H1 (cell line): Measurements from ENCODE around the gene HAVCR2. TPM values are rescaled to one million over a fixed set of nuclear protein-coding genes. Genes with fewer than 3 reads are reported as not detected.
"Not testable (repeated sequence)": the region's sequence is repeated elsewhere in the genome, so short reads cannot be mapped to it uniquely, and the experiment has no call there.

Experiments
- CTCF ChIA-PET: fragments of 300-600 bp; sonication (Branson Sonifier 250); formaldehyde crosslinking; loops from one replicate; lab custom pipeline; 2021; ENCODE audit not compliant: partially characterized antibody; lab: Charles Lee
- POLR2A ChIA-PET: fragments of 300-600 bp; sonication (Branson Sonifier 250); formaldehyde crosslinking; loops from one replicate; lab custom pipeline; 2021; ENCODE audit warnings: inconsistent platforms; ENCODE audit not compliant: partially characterized antibody; lab: Charles Lee
- DNase-seq, 2 experiments: peaks; one replicate each; pipeline versions ENCODE4 v3.0.0 to v3.0.0-alpha.2; 2010 to 2022; ENCODE audit warnings: low spot score in 2 of 2, low read depth in 1 of 2, mixed read lengths in 1 of 2
- FAIRE-seq: peaks from 2 replicates; lab custom pipeline; 2011; peaks lifted over from hg19 to GRCh38; lab: Jason Lieb, UNC
- H2AFZ ChIP-seq: 2 replicates; pipeline ENCODE4 v1.8.1; 2012; ENCODE audit warnings: low read length, inconsistent platforms
- H2AK5ac ChIP-seq: 2 replicates; pipeline ENCODE4 v1.6.1; 2013; ENCODE audit warnings: low read depth, low read length
- H2BK120ac ChIP-seq: replicated peaks from 2 replicates; pipeline ENCODE3; 2013; ENCODE audit warnings: low read depth, low read length, inconsistent platforms
- H2BK12ac ChIP-seq: 2 replicates; pipeline ENCODE4 v1.6.1; 2013; ENCODE audit warnings: low read depth, low read length
- H2BK15ac ChIP-seq: 2 replicates; pipeline ENCODE4 v1.6.1; 2013; ENCODE audit warnings: low read length
- H2BK20ac ChIP-seq: 2 replicates; pipeline ENCODE4 v1.6.1; 2013; ENCODE audit warnings: low read length
- H2BK5ac ChIP-seq: 2 replicates; pipeline ENCODE4 v1.6.1; 2013; ENCODE audit warnings: low read depth, low read length
- H3K14ac ChIP-seq: 2 replicates; pipeline ENCODE4 v1.6.1; 2013; ENCODE audit warnings: inconsistent platforms; ENCODE audit not compliant: insufficient read length
- H3K18ac ChIP-seq: 2 replicates; pipeline ENCODE4 v1.6.1; 2013; ENCODE audit warnings: low read length; ENCODE audit errors: extremely low read depth
- H3K23ac ChIP-seq: 2 replicates; pipeline ENCODE4 v1.6.1; 2013; ENCODE audit warnings: inconsistent platforms; ENCODE audit not compliant: insufficient read length
- H3K23me2 ChIP-seq: 2 replicates; pipeline ENCODE4 v1.6.1; 2013; ENCODE audit warnings: low read depth, low read length
- H3K27ac ChIP-seq: 2 replicates; pipeline ENCODE4 v1.6.1; 2011; ENCODE audit warnings: low read depth, low read length, inconsistent platforms
- H3K27me3 ChIP-seq, 4 experiments: replicated peaks in 1 of 4; 1 replicate in 1 of 4; 2 replicates in 3 of 4; pipeline versions ENCODE4 v1.6.1 to v1.8.1; 2011 to 2013; ENCODE audit warnings: low read length in 3 of 4, mild to moderate bottlenecking in 3 of 4, inconsistent platforms in 2 of 4, mixed read lengths in 2 of 4, moderate library complexity in 1 of 4; ENCODE audit not compliant: control insufficient read depth in 3 of 4, insufficient read depth in 3 of 4; ENCODE audit errors: extremely low read depth in 1 of 4
- H3K36me3 ChIP-seq, 4 experiments: 2 replicates each; pipeline versions ENCODE4 v1.6.1 to v1.8.1; 2011 to 2013; ENCODE audit warnings: mild to moderate bottlenecking in 4 of 4, low read length in 3 of 4, moderate library complexity in 2 of 4, control low read depth in 1 of 4, inconsistent platforms in 1 of 4; ENCODE audit not compliant: insufficient read depth in 4 of 4, control insufficient read depth in 2 of 4
- H3K4ac ChIP-seq: replicated peaks from 2 replicates; pipeline ENCODE3; 2013; ENCODE audit warnings: low read length, low read depth, mixed read lengths, inconsistent platforms; ENCODE audit not compliant: insufficient read length
- H3K4me1 ChIP-seq, 4 experiments: replicated peaks in 1 of 4; 1 replicate in 1 of 4; 2 replicates in 3 of 4; pipeline versions ENCODE4 v1.6.1 to v1.8.1; 2011 to 2013; ENCODE audit warnings: low read length in 3 of 4, inconsistent platforms in 2 of 4, mixed read lengths in 1 of 4; ENCODE audit not compliant: insufficient read depth in 4 of 4, control insufficient read depth in 3 of 4
- H3K4me2 ChIP-seq, 2 experiments: 2 replicates each; pipeline versions ENCODE4 v1.6.1 to v1.8.1; 2011 to 2013; ENCODE audit warnings: low read depth in 2 of 2, low read length in 2 of 2, control low read depth in 1 of 2, inconsistent platforms in 1 of 2, mild to moderate bottlenecking in 1 of 2; ENCODE audit not compliant: insufficient read depth in 1 of 2
- H3K4me3 ChIP-seq, 4 experiments: fragments of 200-600, 300-600 bp in 1 of 4; sonication (generic), shearing (Covaris generic), sonication (Bioruptor Twin) in 1 of 4; 2 replicates each; pipeline versions ENCODE4 v1.5.1 to v1.8.1; 2011 to 2016; ENCODE audit warnings: low read length in 4 of 4, low read depth in 3 of 4, control low read depth in 2 of 4, inconsistent platforms in 2 of 4, mild to moderate bottlenecking in 2 of 4, mixed read lengths in 1 of 4, moderate library complexity in 1 of 4; ENCODE audit not compliant: insufficient read depth in 2 of 4; ENCODE audit errors: extremely low read depth in 1 of 4
- H3K56ac ChIP-seq: replicated peaks from 2 replicates; pipeline ENCODE3; 2013; ENCODE audit warnings: low read depth, mild to moderate bottlenecking, mixed read lengths, low read length, inconsistent platforms; ENCODE audit not compliant: insufficient read length
- H3K79me1 ChIP-seq: 2 replicates; pipeline ENCODE4 v1.6.1; 2013; ENCODE audit warnings: low read depth, low read length, control low read depth
- H3K79me2 ChIP-seq, 2 experiments: 2 replicates each; pipeline versions ENCODE4 v1.6.1 to v1.8.1; 2012 to 2013; ENCODE audit warnings: low read length in 2 of 2, mild to moderate bottlenecking in 2 of 2, inconsistent platforms in 1 of 2; ENCODE audit not compliant: insufficient read depth in 2 of 2, control insufficient read depth in 1 of 2
- H3K9ac ChIP-seq, 4 experiments: replicated peaks in 1 of 4; 1 replicate in 1 of 4; 2 replicates in 3 of 4; pipeline versions ENCODE4 v1.6.1 to v1.8.1; 2011 to 2013; ENCODE audit warnings: low read depth in 3 of 4, low read length in 3 of 4, control low read depth in 2 of 4, mild to moderate bottlenecking in 2 of 4, moderate library complexity in 2 of 4, inconsistent platforms in 1 of 4; ENCODE audit errors: extremely low read depth in 1 of 4
- H3K9me3 ChIP-seq, 2 experiments: 2 replicates each; pipeline versions ENCODE4 v1.6.1 to v1.8.1; 2012 to 2013; ENCODE audit warnings: mild to moderate bottlenecking in 2 of 2, moderate library complexity in 2 of 2, control low read depth in 1 of 2, inconsistent platforms in 1 of 2, low read depth in 1 of 2, low read length in 1 of 2, mixed read lengths in 1 of 2; ENCODE audit not compliant: insufficient read depth in 2 of 2
- H4K20me1 ChIP-seq, 2 experiments: replicated peaks in 1 of 2; 2 replicates each; pipeline versions ENCODE3 to v1.8.1; 2011 to 2013; ENCODE audit warnings: inconsistent platforms in 2 of 2, low read length in 2 of 2, mild to moderate bottlenecking in 1 of 2; ENCODE audit not compliant: insufficient read depth in 2 of 2, control insufficient read depth in 1 of 2
- H4K5ac ChIP-seq: 2 replicates; pipeline ENCODE4 v1.6.1; 2013; ENCODE audit warnings: low read length, low read depth, mixed read lengths, inconsistent platforms; ENCODE audit not compliant: insufficient read length
- H4K8ac ChIP-seq: 2 replicates; pipeline ENCODE4 v1.8.0; 2013; ENCODE audit warnings: mild to moderate bottlenecking, moderate library complexity, low read length, inconsistent platforms; ENCODE audit not compliant: insufficient read depth; ENCODE audit errors: extremely low read depth
- H4K91ac ChIP-seq: replicated peaks from 2 replicates; pipeline ENCODE3; 2013; ENCODE audit warnings: low read length, mixed read lengths, inconsistent platforms; ENCODE audit not compliant: insufficient read length
- CTCF ChIP-seq, 3 experiments: IDR thresholded peaks; 1 replicate in 2 of 3; 2 replicates in 1 of 3; pipeline versions ENCODE4 v1.5.1 to v1.6.1; 2011; ENCODE audit warnings: low read length in 3 of 3, mild to moderate bottlenecking in 3 of 3, inconsistent platforms in 2 of 3, low read depth in 1 of 3, moderate library complexity in 1 of 3; ENCODE audit not compliant: insufficient read depth in 1 of 3; ENCODE audit errors: control extremely low read depth in 1 of 3
- E2F6 ChIP-seq: IDR thresholded peaks from 2 replicates; pipeline ENCODE4 v1.6.1; 2012; ENCODE audit warnings: inconsistent platforms
- SIN3A ChIP-seq, 2 experiments: IDR thresholded peaks in 1 of 2; conservative IDR thresholded peaks in 1 of 2; 2 replicates each; pipeline ENCODE4 v1.6.1; 2011 to 2012; ENCODE audit warnings: low read length in 2 of 2, improper control_type of control experiment in 1 of 2, low read depth in 1 of 2, mild to moderate bottlenecking in 1 of 2
- USF2 ChIP-seq: IDR thresholded peaks from 2 replicates; pipeline ENCODE4 v1.6.1; 2011; ENCODE audit warnings: low read length, improper control_type of control experiment
- WGBS, 2 experiments: shearing (Covaris generic) in 1 of 2; methylation state at CpG; one replicate each; pipeline versions ENCODE4 v1.1.6 to v1.1.7; 2013 to 2015; ENCODE audit warnings: low lambda C conversion rate in 2 of 2, mixed read lengths in 2 of 2, inconsistent platforms in 1 of 2, low coverage in 1 of 2, missing lambda C conversion rate in 1 of 2; ENCODE audit not compliant: insufficient replicate concordance in 2 of 2, insufficient coverage in 1 of 2, insufficient read length in 1 of 2; ENCODE audit errors: extremely low coverage in 1 of 2, missing lambda C conversion rate in 1 of 2; 5-methylcytosine and 5-hydroxymethylcytosine counted together
- polyA plus RNA-seq, 7 experiments: library from polyadenylated mRNA; depleted of rRNA in 3 of 7; stranded (reverse) in 5 of 7; unstranded in 2 of 7; fragments of >200 nt in 5 of 7; fragments of 200-250 nt in 2 of 7; gene quantifications; 1 replicate in 5 of 7; 2 replicates in 1 of 7; 4 replicates in 1 of 7; pipeline versions ENCODE4 v1.2.1 to v1.2.3, GENCODE V29; 2011 to 2013; ENCODE audit warnings: missing spikeins in 2 of 7, mixed read lengths in 2 of 7
- total RNA-seq: library from RNA; stranded (reverse); fragmentation: NEBNext Ultra II Directional; extraction: Animal tissue kit (Norgen Biotek cat#: 25700); gene quantifications from 2 replicates; pipeline ENCODE4 v1.2.1, GENCODE V29; 2021

The HAVCR2 gene
- total and polyA plus RNA-seq, 2 of the 8 experiments (the other 6 are each of a cell fraction or from before 2014, with no cell fraction given), result 0.03 TPM; not detected in 1

GRCh38 chr5:157057459-157058370 lies 51.1 kb downstream of the HAVCR2 start (continued):
- TF ChIP-seq SIN3A (conservative IDR thresholded peaks at IDR 0.05 in 1 of 2, IDR thresholded peaks at IDR 0.05 in 1 of 2; ENCODE audit: low read depth in 1 of 2, low read length in 2 of 2), result no peak
- TF ChIP-seq USF2, result no peak
- TF ChIP-seq E2F6, result no peak
- TF ChIP-seq CTCF (IDR thresholded peaks at IDR 0.05; ENCODE audit: control extremely low read depth in 1 of 3, insufficient read depth in 1 of 3, low read depth in 1 of 3, low read length in 3 of 3), result no peak
- TF ChIP-seq, all 59 proteins: peak for 0

- WGBS, 2 experiments, result 89% methylated on average over 6 of the region's 6 CpGs; no CpG with 5 or more reads in 1 of the 2 experiments
Measured at GRCh38 chr5:157056848-157057247, 52.0 kb downstream of the HAVCR2 start.

More at GRCh38 chr5:157056848-157057247, 52.0 kb downstream of the HAVCR2 start:
- H3K4ac ChIP-seq, DNase-seq, H3K4me2 ChIP-seq, H3K23ac ChIP-seq, H4K20me1 ChIP-seq, H3K79me1 ChIP-seq, H2AK5ac ChIP-seq, H2BK12ac ChIP-seq, H4K8ac ChIP-seq, H3K14ac ChIP-seq, H3K79me2 ChIP-seq, POLR2A ChIA-PET, H4K5ac ChIP-seq, H2AFZ ChIP-seq, H3K9ac ChIP-seq, H3K27ac ChIP-seq, H3K56ac ChIP-seq, H3K27me3 ChIP-seq, H3K18ac ChIP-seq, H3K4me1 ChIP-seq, H3K4me3 ChIP-seq, H3K36me3 ChIP-seq, H3K9me3 ChIP-seq, H2BK15ac ChIP-seq, H2BK20ac ChIP-seq, H4K91ac ChIP-seq, FAIRE-seq, H3K23me2 ChIP-seq, H2BK120ac ChIP-seq, H2BK5ac ChIP-seq: not testable (repeated sequence)
- CTCF ChIA-PET, result interaction anchor here (2.3 kb wide), 1 partner anchor 11 kb away, joined by 5 read pairs; no protein-coding TSS in a partner anchor
